Thyroid gland (tissue), 4 donors: ENCODE measurements around the gene UGT1A6.

Experiments
- CTCF ChIP-seq, 6 experiments: fragments of 200-600 bp in 3 of 6; fragments of 450-650 bp in 3 of 6; sonication (generic) in 3 of 6; IDR thresholded peaks; one replicate each; pipeline ENCODE4 v1.5.1; 2016 to 2019; ENCODE audit warnings: antibody characterized with exemption in 6 of 6, mild to moderate bottlenecking in 2 of 6, inconsistent platforms in 1 of 6, moderate library complexity in 1 of 6
- POLR2A ChIP-seq, 2 donors: fragments of 450-650 bp; IDR thresholded peaks; one replicate each; pipeline ENCODE4 v1.6.1; 2017; ENCODE audit warnings: antibody characterized with exemption in 2 of 2, mild to moderate bottlenecking in 2 of 2, moderate library complexity in 1 of 2

GRCh38 chr2:233764264-233764663 lies 71.6 kb downstream of the UGT1A6 start:
- no peak for TF ChIP-seq CTCF (IDR thresholded peaks at IDR 0.05)
- TF ChIP-seq POLR2A (IDR thresholded peaks at IDR 0.05) = no peak
